GM12878 (cell line): ENCODE data around the gene PCNX4. TPM values are rescaled to one million over a fixed set of nuclear protein-coding genes. Genes with fewer than 3 reads are reported as not detected.

Experiments
- ASH2L ChIP-seq: fragments of 300-600, 200-600 bp; sonication (generic); IDR thresholded peaks from 2 replicates; pipeline ENCODE4 v1.6.1; 2017; ENCODE audit warnings: low read depth, mild to moderate bottlenecking, borderline replicate concordance
- BCLAF1 ChIP-seq: fragments of 450-650 bp; IDR thresholded peaks from 2 replicates; pipeline ENCODE4 v1.6.1; 2017; ENCODE audit warnings: antibody characterized with exemption, mild to moderate bottlenecking, moderate library complexity
- DPF2 ChIP-seq: fragments of 450-650 bp; IDR thresholded peaks from 2 replicates; pipeline ENCODE4 v1.6.1; 2017; ENCODE audit warnings: mild to moderate bottlenecking
- EP300 ChIP-seq, 2 experiments: fragments of 150-350 bp in 1 of 2; IDR thresholded peaks; 2 replicates each; pipeline ENCODE4 v1.6.1; 2011 to 2012; ENCODE audit warnings: low read depth in 2 of 2, low read length in 2 of 2, borderline replicate concordance in 1 of 2, improper control_type of control experiment in 1 of 2, inconsistent platforms in 1 of 2; ENCODE audit not compliant: control insufficient read depth in 1 of 2
- FOS ChIP-seq: IDR thresholded peaks from 3 replicates; pipeline ENCODE4 v1.6.1; 2011; ENCODE audit warnings: borderline replicate concordance; ENCODE audit not compliant: insufficient read length; ENCODE audit errors: extremely low read depth
- IRF5 ChIP-seq: fragments of 450-650 bp; IDR thresholded peaks from 2 replicates; pipeline ENCODE4 v1.6.1; 2017; ENCODE audit warnings: borderline replicate concordance
- KDM1A ChIP-seq: fragments of 200-600 bp; sonication (generic); IDR thresholded peaks from 2 replicates; pipeline ENCODE4 v1.6.1; 2016; ENCODE audit warnings: borderline replicate concordance
- KLF5 ChIP-seq: fragments of 450-650 bp; IDR thresholded peaks from 2 replicates; pipeline ENCODE4 v1.6.1; 2014; ENCODE audit warnings: mild to moderate bottlenecking; ENCODE audit not compliant: partially characterized antibody
- LARP7 ChIP-seq: fragments of 450-650 bp; IDR thresholded peaks from 2 replicates; pipeline ENCODE4 v1.6.1; 2017; ENCODE audit warnings: mild to moderate bottlenecking
- NFYA ChIP-seq: IDR thresholded peaks from 2 replicates; pipeline ENCODE4 v1.6.1; 2011; ENCODE audit warnings: low read depth, mild to moderate bottlenecking, low read length, improper control_type of control experiment, borderline replicate concordance
- NFYB ChIP-seq: IDR thresholded peaks from 2 replicates; pipeline ENCODE4 v1.6.1; 2011; ENCODE audit warnings: low read depth, mild to moderate bottlenecking, low read length, improper control_type of control experiment, moderate library complexity; ENCODE audit not compliant: insufficient read depth
- NR2C1 ChIP-seq: fragments of 450-650 bp; IDR thresholded peaks from 2 replicates; pipeline ENCODE4 v1.6.1; 2017; ENCODE audit warnings: antibody characterized with exemption, mild to moderate bottlenecking, moderate library complexity
- NRF1 ChIP-seq: conservative IDR thresholded peaks from 2 replicates; pipeline ENCODE4 v1.6.1; 2011; ENCODE audit warnings: mild to moderate bottlenecking, low read depth, low read length, improper control_type of control experiment
- POU2F2 ChIP-seq: IDR thresholded peaks from 3 replicates; pipeline ENCODE4 v1.6.1; 2011; ENCODE audit warnings: low read depth, mild to moderate bottlenecking, low read length, borderline replicate concordance
- RBBP5 ChIP-seq: fragments of 200-600 bp; sonication (generic); conservative IDR thresholded peaks from 2 replicates; pipeline ENCODE4 v1.6.1; 2016
- SKIL ChIP-seq: fragments of 450-650 bp; IDR thresholded peaks from 2 replicates; pipeline ENCODE4 v1.6.1; 2017; ENCODE audit warnings: mild to moderate bottlenecking, low read depth, inconsistent platforms; ENCODE audit not compliant: poor library complexity, severe bottlenecking
- SUPT20H ChIP-seq: IDR thresholded peaks from 2 replicates; pipeline ENCODE4 v1.6.1; 2011; ENCODE audit warnings: low read depth, mild to moderate bottlenecking, low read length, moderate library complexity, borderline replicate concordance; ENCODE audit not compliant: control insufficient read depth
- TCF12 ChIP-seq: IDR thresholded peaks from 2 replicates; pipeline ENCODE4 v1.6.1; 2011; ENCODE audit warnings: low read depth, mild to moderate bottlenecking, low read length
- ZSCAN29 ChIP-seq: fragments of 450-650 bp; IDR thresholded peaks from 2 replicates; pipeline ENCODE4 v1.6.1; 2017; ENCODE audit warnings: mild to moderate bottlenecking, moderate library complexity
- polyA plus RNA-seq, 11 experiments: library from polyadenylated mRNA; depleted of rRNA in 4 of 11; unstranded in 6 of 11; stranded (reverse) in 5 of 11; fragments of >200 nt; fragmentation: Nextera tagmentation in 4 of 11; fragmentation: Illumina TruSeq in 1 of 11; extraction: Ambion mirVana in 4 of 11; extraction: Trizol in 1 of 11; gene quantifications; 1 replicate in 1 of 11; 2 replicates in 10 of 11; pipeline versions ENCODE4 v1.2.1 to v1.2.3, GENCODE V29; 2011 to 2016; ENCODE audit warnings: inconsistent platforms in 2 of 11, missing spikeins in 2 of 11, low read depth in 1 of 11
- total RNA-seq, 4 experiments: library from RNA; depleted of rRNA in 3 of 4; stranded (reverse); fragments of >200 nt in 3 of 4; fragmentation: Illumina TruSeq in 1 of 4; extraction: Trizol in 1 of 4; gene quantifications; 2 replicates each; pipeline versions ENCODE4 v1.2.1 to v1.2.3, GENCODE V29; 2013 to 2021

The PCNX4 gene
- total and polyA plus RNA-seq, 10 of the 15 experiments (the other 5 are each of a cell fraction or from before 2014, with no cell fraction given), result 13.8 to 56.6 (median 39.4) TPM

- peak; percentile 40; the same call in 1 of the 2 replicates for TF ChIP-seq TCF12
- no peak for TF ChIP-seq BCLAF1
- TF ChIP-seq ASH2L, result peak; percentile 77; the same call in 1 of the 2 replicates
- no peak for TF ChIP-seq KDM1A
- TF ChIP-seq ZSCAN29, result no peak
- TF ChIP-seq NR2C1, result no peak
- TF ChIP-seq POU2F2, result 0 out of 3 replicates have a peak, but pooled peaks have one; percentile 42
- no peak for TF ChIP-seq RBBP5
- TF ChIP-seq NFYB, result no peak
- TF ChIP-seq DPF2, result peak; percentile 63; the same call in 1 of the 2 replicates
- TF ChIP-seq KLF5, result no peak
- peak; percentile 93 for TF ChIP-seq LARP7
- no peak for TF ChIP-seq NRF1
- TF ChIP-seq FOS, result no peak
- no peak for TF ChIP-seq IRF5
- TF ChIP-seq EP300 (IDR thresholded peaks at IDR 0.05; ENCODE audit: borderline replicate concordance in 1 of 2, control insufficient read depth in 1 of 2, low read depth in 2 of 2, low read length in 2 of 2), result 0 out of 4 replicates have a peak, but pooled peaks of 1 of the 2 experiments have one; percentile 20
- TF ChIP-seq SKIL, result no peak
- TF ChIP-seq SUPT20H, result no peak
- no peak for TF ChIP-seq NFYA
Measured at GRCh38 chr14:60164712-60165546, 73.2 kb downstream of the PCNX4 start, which contains the start of gene DHRS7 (continued).
